SK-N-MC (cell line): Measurements from ENCODE around the gene RHOU.

Experiments used
- EZH2 ChIP-seq: fragments of 200-600 bp; sonication (generic); IDR thresholded peaks from one replicate; pipeline ENCODE4 v1.6.1; 2017; ENCODE audit warnings: antibody characterized with exemption
- FOXP2 ChIP-seq: optimal IDR thresholded peaks from 2 replicates; pipeline ENCODE3; 2011; ENCODE audit warnings: mild to moderate bottlenecking, moderate library complexity; ENCODE audit not compliant: insufficient read depth; ENCODE audit errors: extremely low read length, control extremely low read depth
- POLR2AphosphoS5 ChIP-seq: IDR thresholded peaks from 2 replicates; pipeline ENCODE4 v1.6.1; 2012; ENCODE audit warnings: mild to moderate bottlenecking, low read depth, low read length, borderline replicate concordance

GRCh38 chr1:228744918-228745317 is 9.6 kb downstream of the RHOU start:
- TF ChIP-seq EZH2 = no peak
- no peak for TF ChIP-seq POLR2AphosphoS5
- TF ChIP-seq FOXP2 = no peak
